AG04450 (cell line): ENCODE results near the gene CRACDL. TPM values are rescaled to one million over a fixed set of nuclear protein-coding genes. Genes with fewer than 3 reads are reported as not detected.

Experiments used
- CTCF ChIA-PET: fragments of 300-600, 350-600 bp; formaldehyde crosslinking; extraction: SDS; loops from one replicate; lab custom pipeline; 2022; ENCODE audit warnings: antibody characterized with exemption, inconsistent platforms; lab: Charles Lee
- POLR2A ChIA-PET: fragments of 350-600 bp; formaldehyde crosslinking; extraction: SDS; loops from one replicate; lab custom pipeline; 2021; ENCODE audit warnings: antibody characterized with exemption, inconsistent platforms; lab: Yijun Ruan, JAX
- DNase-seq: peaks from one replicate; pipeline ENCODE4 v3.0.0-alpha.2; 2011; ENCODE audit warnings: low read depth, low spot score
- H3K27ac ChIP-seq: one replicate; pipeline ENCODE4 v1.5.1; 2012; ENCODE audit warnings: low read depth, low read length, control low read depth
- H3K27me3 ChIP-seq: one replicate; pipeline ENCODE4 v1.6.0; 2012; ENCODE audit warnings: low read length; ENCODE audit not compliant: control insufficient read depth, insufficient read depth
- H3K4me3 ChIP-seq: 2 replicates; pipeline ENCODE4 v1.5.1; 2011; ENCODE audit warnings: mild to moderate bottlenecking, low read depth, low read length, control low read depth
- H3K9me3 ChIP-seq: 2 replicates; pipeline ENCODE4 v1.5.1; 2012; ENCODE audit warnings: low read length; ENCODE audit not compliant: control insufficient read depth, insufficient read depth
- CTCF ChIP-seq: IDR thresholded peaks from 2 replicates; pipeline ENCODE4 v1.5.1; 2011; ENCODE audit warnings: low read depth, low read length, control low read depth, inconsistent platforms
- polyA plus RNA-seq: library from polyadenylated mRNA; depleted of rRNA; stranded (reverse); fragments of >200 nt; gene quantifications from 2 replicates; pipeline ENCODE4 v1.2.3, GENCODE V29; 2011

CRACDL gene
- polyA plus RNA-seq, 1 experiment = not detected

- CTCF ChIA-PET = no interaction called here
- no peak overlapping the region for H3K27ac ChIP-seq
- no peaks in the 10 kb centered on the region for H3K9me3 ChIP-seq
- TF ChIP-seq CTCF = no peak
- POLR2A ChIA-PET = no interaction called here
- no peak overlapping the region for H3K4me3 ChIP-seq
- no peak for DNase-seq
- peaks cover 4% of the 10 kb centered on the region for H3K27me3 ChIP-seq
These were observed 8.8 kb upstream of the CRACDL start for GRCh38 chr2:98944775-98945174.

GRCh38 chr2:98940102-98940501 is 4.1 kb upstream of the CRACDL start:
- Histone ChIP-seq H3K27me3 (peaks cover 38% of the 10 kb centered on the region), H3K4me3 (no peak overlapping the region), H3K27ac (no peak overlapping the region), H3K9me3 (peaks cover 3% of the 10 kb centered on the region; the same call in 1 of the 2 replicates)
- CTCF ChIA-PET = no interaction called here
- POLR2A ChIA-PET = no interaction called here
- no peak for TF ChIP-seq CTCF
- DNase-seq = no peak

- H3K27me3 ChIP-seq = peaks cover 55% of the 10 kb centered on the region
- POLR2A ChIA-PET = no interaction called here
- CTCF ChIA-PET = no interaction called here
- H3K27ac ChIP-seq = no peak overlapping the region
- no peak overlapping the region for H3K4me3 ChIP-seq
- peaks cover 3% of the 10 kb centered on the region; the same call in 1 of the 2 replicates for H3K9me3 ChIP-seq
- no peak for TF ChIP-seq CTCF
- DNase-seq = no peak
These were observed 1.9 kb upstream of the CRACDL start for GRCh38 chr2:98937906-98938305.

- DNase-seq = no peak
- Histone ChIP-seq H3K9me3 (peaks cover 3% of the 10 kb centered on the region; the same call in 1 of the 2 replicates), H3K4me3 (no peak overlapping the region), H3K27ac (no peak overlapping the region), H3K27me3 (peaks cover 65% of the 10 kb centered on the region)
- CTCF ChIA-PET = no interaction called here
- TF ChIP-seq CTCF = no peak
- POLR2A ChIA-PET = no interaction called here
These were observed 627 bp upstream of the CRACDL start for GRCh38 chr2:98936353-98937351.
